ENCODE measurements around the gene PHRF1. TPM values are rescaled to one million over a fixed set of nuclear protein-coding genes. Genes with fewer than 3 reads are reported as not detected.
"Not testable (repeated sequence)": the region's sequence is repeated elsewhere in the genome, so short reads cannot be mapped to it uniquely, and the experiment has no call there.

Gene PHRF1
- total RNA-seq, 2 experiments from 2014 or later = 43.1 to 44.5 TPM

DNA sequence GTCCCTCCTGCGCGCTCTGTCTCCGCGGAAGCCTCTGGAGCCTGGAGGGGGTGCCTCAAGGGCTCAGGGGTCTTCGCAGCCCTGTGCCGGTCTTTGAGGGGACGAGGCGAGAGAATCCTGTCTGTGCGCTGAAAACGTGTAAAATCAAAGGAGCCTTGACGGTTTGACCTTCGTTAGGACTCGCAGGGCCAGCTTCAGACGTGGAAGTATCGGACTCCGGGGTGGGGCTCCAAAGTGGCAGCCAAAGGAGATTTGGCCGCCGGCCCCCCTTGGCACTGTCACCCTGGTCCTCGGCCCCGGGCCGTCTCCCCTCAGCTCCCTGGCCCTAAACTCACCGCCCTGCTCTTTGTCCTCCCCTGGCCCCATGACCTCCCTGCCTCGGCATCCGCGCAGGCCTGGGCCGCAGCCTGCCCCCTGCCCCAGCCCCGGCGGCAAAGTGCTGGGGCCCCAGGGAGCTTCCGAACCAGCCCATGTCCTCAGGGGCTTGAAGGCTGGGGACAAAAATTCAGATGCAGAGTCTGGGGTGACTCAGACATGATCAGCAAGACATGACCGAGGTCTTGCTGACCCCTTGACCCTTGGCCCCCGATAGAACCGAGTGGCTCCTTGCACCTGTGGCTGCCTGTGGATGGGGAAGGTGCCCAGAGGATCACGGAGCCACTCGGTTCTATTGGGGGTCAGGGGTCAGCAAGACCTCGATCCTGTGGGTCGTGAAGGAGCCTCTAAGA, 6.9 kb upstream of the PHRF1 start:
- Mint-ChIP-seq H3K27ac (peak overlapping the region; percentile 73), H3K9me3 (no peaks in the 10 kb centered on the region)
- intact Hi-C loops (cut with micrococcal nuclease) = no loop called here

DNA sequence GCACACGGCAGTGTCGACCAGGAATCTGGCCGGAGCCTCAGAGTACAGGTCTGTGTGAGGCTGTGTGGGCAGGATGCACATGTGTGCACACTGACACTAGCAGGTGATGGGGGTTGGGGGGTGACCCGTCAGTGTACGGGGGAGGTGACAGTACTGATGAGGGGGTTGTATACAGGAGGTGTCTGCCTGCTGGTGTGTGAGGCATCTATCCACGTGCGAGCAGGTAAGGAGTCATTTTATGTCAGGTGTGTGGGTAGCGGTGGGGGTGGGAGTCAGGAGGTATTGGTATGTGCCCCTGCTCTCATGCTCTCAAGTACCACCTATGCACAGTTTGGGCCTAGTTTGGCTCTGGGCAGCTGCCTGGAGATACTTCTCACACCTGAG, 4.5 kb upstream of the PHRF1 start:
- H3K9me3 Mint-ChIP-seq = no peaks in the 10 kb centered on the region
- no peak for ATAC-seq
- ChIA-PET CTCF (no interaction called here), POLR2A (interaction anchor here (1.2 kb wide), 1 partner anchor 8 kb away, joined by 3 read pairs; no protein-coding TSS in a partner anchor)
- H3K27ac Mint-ChIP-seq = no peak overlapping the region
- TF ChIP-seq, protein P1, sequence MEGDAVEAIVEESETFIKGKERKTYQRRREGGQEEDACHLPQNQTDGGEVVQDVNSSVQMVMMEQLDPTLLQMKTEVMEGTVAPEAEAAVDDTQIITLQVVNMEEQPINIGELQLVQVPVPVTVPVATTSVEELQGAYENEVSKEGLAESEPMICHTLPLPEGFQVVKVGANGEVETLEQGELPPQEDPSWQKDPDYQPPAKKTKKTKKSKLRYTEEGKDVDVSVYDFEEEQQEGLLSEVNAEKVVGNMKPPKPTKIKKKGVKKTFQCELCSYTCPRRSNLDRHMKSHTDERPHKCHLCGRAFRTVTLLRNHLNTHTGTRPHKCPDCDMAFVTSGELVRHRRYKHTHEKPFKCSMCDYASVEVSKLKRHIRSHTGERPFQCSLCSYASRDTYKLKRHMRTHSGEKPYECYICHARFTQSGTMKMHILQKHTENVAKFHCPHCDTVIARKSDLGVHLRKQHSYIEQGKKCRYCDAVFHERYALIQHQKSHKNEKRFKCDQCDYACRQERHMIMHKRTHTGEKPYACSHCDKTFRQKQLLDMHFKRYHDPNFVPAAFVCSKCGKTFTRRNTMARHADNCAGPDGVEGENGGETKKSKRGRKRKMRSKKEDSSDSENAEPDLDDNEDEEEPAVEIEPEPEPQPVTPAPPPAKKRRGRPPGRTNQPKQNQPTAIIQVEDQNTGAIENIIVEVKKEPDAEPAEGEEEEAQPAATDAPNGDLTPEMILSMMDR (IDR thresholded peaks at IDR 0.05) = no peak
- no peak overlapping the region for H3K4me3 Mint-ChIP-seq
- H3K36me3 Mint-ChIP-seq (ENCODE audit: low read depth) = peaks cover 11% of the 10 kb centered on the region
- no peak for DNase-seq
- H3K27me3 Mint-ChIP-seq = peaks cover 11% of the 10 kb centered on the region
- intact Hi-C loops (cut with micrococcal nuclease) = no loop called here
- H3K4me1 Mint-ChIP-seq (ENCODE audit: low read depth) = peaks cover 13% of the 10 kb centered on the region

More for the DNA sequence above, 6.9 kb upstream of the PHRF1 start:
- Mint-ChIP-seq H3K36me3 (ENCODE audit: low read depth) (peaks cover 19% of the 10 kb centered on the region), H3K27me3 (peaks cover 3% of the 10 kb centered on the region), H3K4me3 (peak overlapping the region; percentile 81), H3K4me1 (ENCODE audit: low read depth) (peaks cover 4% of the 10 kb centered on the region)
- POLR2A ChIA-PET = interaction anchor here (0.6 to 1.3 kb wide), 4 partner anchors 9 to 342 kb away, joined by 3 to 5 read pairs (median 4); partner anchors contain the start of genes DEAF1, HRAS and TMEM80
- ATAC-seq (no peak), DNase-seq (no peak)
- TF ChIP-seq, protein P1 (IDR thresholded peaks at IDR 0.05) = no peak
- CTCF ChIA-PET = interaction anchor here (1.3 kb wide), 2 partner anchors 15 kb away, joined by 4 read pairs; no protein-coding TSS in a partner anchor

DNA sequence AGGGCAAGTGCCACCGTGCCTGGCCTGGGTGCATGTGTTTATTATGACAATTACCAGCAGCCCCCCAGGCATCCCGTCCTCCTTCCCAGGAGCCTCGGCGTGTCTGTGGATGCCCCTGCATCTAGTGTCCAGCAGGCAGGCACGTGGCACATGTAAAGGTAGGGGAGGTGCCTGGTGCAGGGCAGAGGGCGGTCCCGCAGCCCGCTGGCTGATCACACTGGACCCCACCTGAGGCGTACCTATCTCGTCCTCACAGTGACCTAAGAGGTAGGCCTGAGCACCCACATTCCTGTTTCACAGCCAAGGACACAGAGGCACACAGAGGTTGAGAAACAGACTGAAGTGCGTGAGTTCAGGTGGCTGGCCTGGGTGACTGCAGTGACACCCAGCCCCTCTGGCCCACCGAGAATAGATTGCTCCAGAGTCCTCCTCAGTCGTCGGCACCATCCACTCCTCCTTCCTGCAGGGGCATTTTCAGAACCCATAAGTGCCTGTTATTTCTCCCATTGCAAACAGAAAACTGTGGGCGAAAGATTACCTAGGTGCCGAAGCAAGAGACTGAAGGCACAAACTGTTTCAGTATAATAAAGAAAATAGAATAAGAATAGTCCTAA, 3.0 kb upstream of the PHRF1 start:
- Mint-ChIP-seq H3K27ac (no peak overlapping the region), H3K4me1 (ENCODE audit: low read depth) (peaks cover 20% of the 10 kb centered on the region), H3K9me3 (no peaks in the 10 kb centered on the region), H3K27me3 (peaks cover 11% of the 10 kb centered on the region), H3K36me3 (ENCODE audit: low read depth) (peaks cover 13% of the 10 kb centered on the region), H3K4me3 (no peak overlapping the region)
- ChIA-PET POLR2A (interaction anchor here (0.6 to 1.2 kb wide), 2 partner anchors 10 to 160 kb away, joined by 3 read pairs; no protein-coding TSS in a partner anchor), CTCF (no interaction called here)
- ATAC-seq (no peak), DNase-seq (no peak)
- TF ChIP-seq, protein P1 (IDR thresholded peaks at IDR 0.05) = no peak
- intact Hi-C loops (cut with micrococcal nuclease) = no loop called here

DNA sequence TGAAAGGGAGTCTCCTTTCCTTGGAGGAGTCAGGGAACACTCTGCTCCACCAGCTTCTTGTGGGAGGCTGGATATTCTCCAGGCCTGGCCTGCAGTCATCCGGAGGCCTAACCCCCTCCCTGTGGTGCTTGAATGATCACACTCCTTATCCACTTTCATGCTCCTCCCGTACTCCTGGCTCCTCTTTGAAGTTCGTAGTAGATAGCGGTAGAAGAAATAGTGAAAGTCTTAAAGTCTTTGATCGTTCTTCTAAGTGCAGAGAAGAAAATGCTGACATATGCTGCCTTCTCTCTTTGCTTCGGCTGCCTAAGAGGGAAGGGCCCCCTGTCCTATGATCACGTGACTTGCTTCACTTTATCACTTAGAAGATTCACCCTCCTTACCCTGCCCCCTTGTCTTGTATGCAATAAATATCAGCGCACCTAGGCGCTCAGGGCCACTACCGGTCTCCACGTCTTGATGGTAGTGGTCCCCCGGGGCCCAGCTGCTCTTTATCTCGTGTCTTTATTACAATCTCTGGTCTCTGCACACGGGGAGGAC, 2.2 kb upstream of the PHRF1 start:
- Mint-ChIP-seq H3K36me3 (ENCODE audit: low read depth) (peaks cover 19% of the 10 kb centered on the region), H3K4me1 (ENCODE audit: low read depth) (peaks cover 29% of the 10 kb centered on the region), H3K4me3 (peak overlapping the region; percentile 87), H3K27me3 (peaks cover 11% of the 10 kb centered on the region)
- CTCF ChIA-PET; H3K27ac Mint-ChIP-seq; intact Hi-C loops (cut with micrococcal nuclease); DNase-seq; POLR2A ChIA-PET; H3K9me3 Mint-ChIP-seq; ATAC-seq: not testable (repeated sequence)

DNA sequence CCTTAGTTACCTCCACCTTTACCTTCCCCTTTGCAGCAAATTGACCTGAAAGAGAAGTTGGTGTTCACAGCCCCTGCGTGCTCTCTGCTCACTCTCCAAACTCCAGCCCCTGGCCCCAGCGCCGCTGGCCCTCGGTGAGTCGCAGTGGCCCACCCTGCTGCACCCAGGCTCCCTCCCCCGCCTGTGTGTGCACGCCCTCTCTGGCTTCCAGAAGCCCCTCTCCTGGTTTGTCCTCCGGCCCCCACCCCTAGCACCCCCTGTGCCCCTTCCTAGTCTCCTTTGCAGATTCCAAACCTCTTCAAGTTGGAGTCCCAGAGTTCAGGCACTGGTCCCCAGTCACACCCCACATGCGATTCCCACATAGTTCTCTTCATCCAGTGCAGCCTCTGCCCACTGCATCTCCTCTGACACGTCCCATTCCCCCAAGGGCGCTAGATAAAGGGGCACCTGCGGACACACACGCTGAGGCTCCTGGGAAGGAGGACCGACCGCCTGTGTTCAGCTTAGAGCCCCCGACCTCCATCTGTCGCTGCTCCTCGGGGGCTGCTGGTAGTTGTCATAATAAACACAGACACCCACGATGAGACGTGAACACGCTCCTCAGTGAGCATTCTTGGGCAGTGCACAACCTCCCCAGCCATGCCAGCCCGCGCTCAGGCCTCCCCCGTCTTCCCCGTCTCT, 1.5 kb upstream of the PHRF1 start:
- peaks cover 19% of the 10 kb centered on the region for H3K36me3 Mint-ChIP-seq (ENCODE audit: low read depth)
- TF ChIP-seq, protein P1 (IDR thresholded peaks at IDR 0.05) = no peak
- H3K27me3 Mint-ChIP-seq = peaks cover 11% of the 10 kb centered on the region
- H3K4me3 Mint-ChIP-seq = peak overlapping the region; percentile 87
- H3K4me1 Mint-ChIP-seq (ENCODE audit: low read depth) = peaks cover 36% of the 10 kb centered on the region
- no peaks in the 10 kb centered on the region for H3K9me3 Mint-ChIP-seq
- ATAC-seq (no peak), DNase-seq (no peak)
- POLR2A ChIA-PET = interaction anchor here (1.1 to 2.1 kb wide), 7 partner anchors 11 to 39 kb away, joined by 3 to 8 read pairs (median 5); no protein-coding TSS in a partner anchor
- H3K27ac Mint-ChIP-seq = peak overlapping the region; percentile 3
- intact Hi-C loops (cut with micrococcal nuclease) = no loop called here
- CTCF ChIA-PET = no interaction called here
